Measurements from ENCODE around the gene PABPN1L. TPM values are rescaled to one million over a fixed set of nuclear protein-coding genes. Genes with fewer than 3 reads are reported as not detected.
A peak's percentile ranks its signal among the peaks of the same experiment; 100 is the strongest.

PABPN1L gene
- total and polyA plus RNA-seq, 9 of the 15 experiments (the other 6 are each of a cell fraction or from before 2014, with no cell fraction given) = 0.11 to 0.32 TPM; not detected in 7

GRCh38 chr16:88906535-88907105 lies 40.2 kb upstream of the PABPN1L start:
- Histone ChIP-seq H3K9me1 (ENCODE audit: control insufficient read depth, insufficient read depth, low read length) (peaks cover 21% of the 10 kb centered on the region), H3K79me2 (ENCODE audit: control insufficient read depth, insufficient read depth, low read length) (peaks cover 94% of the 10 kb centered on the region), H3K27ac (ENCODE audit: extremely low read depth, low read depth, low read length) (no peak overlapping the region), H4K20me1 (replicated peaks; ENCODE audit: control insufficient read depth, insufficient read depth, low read length) (peaks cover 85% of the 10 kb centered on the region), H3K9me3 (replicated peaks; ENCODE audit: control insufficient read depth, insufficient read depth, low read depth, low read length) (no peaks in the 10 kb centered on the region), H3K27me3 (ENCODE audit: control insufficient read depth in 2 of 2, insufficient read depth in 2 of 2, low read length in 2 of 2) (no peaks in the 10 kb centered on the region), H3K4me1 (replicated peaks in 1 of 2; ENCODE audit: control insufficient read depth in 2 of 2, insufficient read depth in 2 of 2, low read length in 2 of 2) (peaks cover 8 to 96% of the 10 kb centered on the region in 2 experiments; a peak in 4 of 5 replicates), H3K36me3 (ENCODE audit: control insufficient read depth, insufficient read depth, low read length) (peaks cover 73% of the 10 kb centered on the region; the same call in 2 of the 3 replicates), H3K9ac (ENCODE audit: insufficient read depth in 1 of 2, low read depth in 2 of 2, low read length in 2 of 2) (peak overlapping the region in 1 of 2 experiments; percentile 52; a peak in 2 of 4 replicates), H3K4me2 (ENCODE audit: insufficient read depth, low read length) (no peak overlapping the region), H3K4me3 (no peak overlapping the region), H2AFZ (ENCODE audit: low read depth, low read length) (no peak overlapping the region)
- ATAC-seq (no peak; the same call in 2 of the 3 replicates), DNase-seq (ENCODE audit: extremely low read depth in 1 of 4, low spot score in 3 of 4) (no peak), FAIRE-seq (no peak)
- in situ Hi-C loops (cut with MboI) = no loop called here
- WGBS (ENCODE audit: insufficient coverage, low coverage, missing lambda C conversion rate) = 78% methylated on average over 20 of the region's 22 CpGs
- POLR2A ChIA-PET = no interaction called here
- BruUV-seq (replicated peaks) = no TSS peak
- intact Hi-C loops (cut with micrococcal nuclease) = no loop called here
- CTCF ChIA-PET (ENCODE audit: low intra/inter-chr PET ratio) = no interaction called here
- TF ChIP-seq GTF2A2 (tag; IDR thresholded peaks at IDR 0.05) = no peak
- no peak for TF ChIP-seq ELF4 (CRISPR knock-in tag; IDR thresholded peaks at IDR 0.05)
- TF ChIP-seq ZNF766 (CRISPR knock-in tag; conservative IDR thresholded peaks at IDR 0.05) = no peak
- TF ChIP-seq SMARCA5 (IDR thresholded peaks at IDR 0.05) = no peak
- TF ChIP-seq RBM22 (IDR thresholded peaks at IDR 0.05; ENCODE audit: low read depth, low read length, poor library complexity, severe bottlenecking) = peak; percentile 40
- TF ChIP-seq NFE2 (IDR thresholded peaks at IDR 0.05; ENCODE audit: low read depth) = no peak
- TF ChIP-seq RFX5 (IDR thresholded peaks at IDR 0.05; ENCODE audit: low read depth, low read length) = no peak
- TF ChIP-seq ARHGAP35 (IDR thresholded peaks at IDR 0.05; ENCODE audit: partially characterized antibody) = no peak
- TF ChIP-seq ADNP (tag; IDR thresholded peaks at IDR 0.05) = 0 out of 2 replicates have a peak, but pooled peaks have one; percentile 36
- no peak for TF ChIP-seq HMGXB4 (CRISPR knock-in tag; IDR thresholded peaks at IDR 0.05)
- TF ChIP-seq MTA2 (IDR thresholded peaks at IDR 0.05; ENCODE audit: low read depth) = no peak
- no peak for TF ChIP-seq KDM4B (IDR thresholded peaks at IDR 0.05; ENCODE audit: borderline replicate concordance in 2 of 2, low read depth in 1 of 2)
- peak; percentile 27; the same call in 1 of the 2 replicates for TF ChIP-seq ZFX (CRISPR knock-in tag; IDR thresholded peaks at IDR 0.05)
- 0 out of 2 replicates have a peak, but pooled peaks have one; percentile 13 for TF ChIP-seq ZBTB33 (CRISPR knock-in tag; IDR thresholded peaks at IDR 0.05)
- no peak for TF ChIP-seq KAT2B (IDR thresholded peaks at IDR 0.05; ENCODE audit: low read depth, low read length)
- no peak for TF ChIP-seq DACH1 (IDR thresholded peaks at IDR 0.05; ENCODE audit: partially characterized antibody)
- no peak for TF ChIP-seq SMARCE1 (IDR thresholded peaks at IDR 0.05)
- TF ChIP-seq MCM5 (IDR thresholded peaks at IDR 0.05; ENCODE audit: low read depth) = no peak
- no peak for TF ChIP-seq SRSF9 (IDR thresholded peaks at IDR 0.05; ENCODE audit: borderline replicate concordance, low read depth, low read length)
- no peak for TF ChIP-seq E2F4 (CRISPR knock-in tag; IDR thresholded peaks at IDR 0.05; ENCODE audit: low read depth)

Measured in K562 (cell line).